GM12891 (cell line): ENCODE data around the gene TUBB2A.

ENCODE experiments used
- POLR2A ChIP-seq: IDR thresholded peaks from 2 replicates; pipeline ENCODE4 v1.6.1; 2011; ENCODE audit warnings: low read depth, low read length, control low read depth
- POLR2AphosphoS5 ChIP-seq: IDR thresholded peaks from 2 replicates; pipeline ENCODE4 v1.6.1; 2011; ENCODE audit warnings: low read depth, low read length, control low read depth

DNA sequence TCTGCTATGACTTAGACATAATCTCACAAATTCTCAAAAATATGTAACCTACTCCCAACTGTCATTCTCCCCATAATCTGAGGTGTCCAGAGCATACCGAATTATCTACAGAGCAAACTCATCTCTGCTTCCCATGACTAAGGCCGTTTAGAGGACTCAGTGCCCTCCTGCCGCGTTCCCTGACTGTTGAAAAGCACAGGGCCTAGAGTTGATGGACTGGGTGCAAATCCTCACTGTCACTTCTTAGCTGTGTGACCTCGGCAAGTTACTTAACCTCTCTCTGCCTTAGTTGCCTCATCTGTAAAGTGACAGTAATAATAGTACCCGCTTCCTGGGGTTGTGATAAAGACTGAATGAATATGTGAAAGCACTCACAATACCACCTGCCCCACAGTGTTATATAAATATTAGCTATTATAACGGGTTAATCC lies 4.7 kb upstream of the TUBB2A start:
- no peak for TF ChIP-seq POLR2AphosphoS5
- no peak for TF ChIP-seq POLR2A
